GM18951 (cell line): ENCODE results near the gene TAPBPL.
A peak's percentile ranks its signal among the peaks of the same experiment; 100 is the strongest.

Source experiments
- POLR2A ChIP-seq: IDR thresholded peaks from 4 replicates; pipeline ENCODE4 v1.6.1; 2011; ENCODE audit warnings: mild to moderate bottlenecking; ENCODE audit not compliant: insufficient read length, insufficient read depth; ENCODE audit errors: extremely low read depth
- in situ Hi-C: fragments of 300-500 bp; cut with MboI; formaldehyde crosslinking; loops from one replicate; pipeline ENCODE4 v1.12.0; 2022; ENCODE audit warnings: low sequenced_read_pairs, mixed read lengths, inconsistent platforms; ENCODE audit not compliant: unreplicated experiment

The TAPBPL gene

GRCh38 chr12:6444704-6445688 is 6.8 kb upstream of the TAPBPL start, which contains the start of gene CD27:
CD27 (plus strand) TSS chr12:6444955; CDS start chr12:6445096, 141 bp downstream.
- TF ChIP-seq POLR2A, result peak; percentile 71
- in situ Hi-C loops, result no loop called here

- in situ Hi-C loops, result no loop called here
Observed at GRCh38 chr12:6450091-6450868, 1.6 kb upstream of the TAPBPL start.

GRCh38 chr12:6450869-6451347 is 934 bp upstream of the TAPBPL start:
- in situ Hi-C loops, result no loop called here

More at GRCh38 chr12:6450091-6450868, 1.6 kb upstream of the TAPBPL start:
- TF ChIP-seq POLR2A, result no peak

GRCh38 chr12:6452245-6452943 is 552 bp downstream of the TAPBPL start:
- no peak for TF ChIP-seq POLR2A
- in situ Hi-C loops, result no loop called here

More at GRCh38 chr12:6450869-6451347, 934 bp upstream of the TAPBPL start:
- TF ChIP-seq POLR2A, result no peak

- in situ Hi-C loops, result no loop called here
- TF ChIP-seq POLR2A, result peak; percentile 50
Observed at GRCh38 chr12:6452944-6453630, 1.2 kb downstream of the TAPBPL start.

GRCh38 chr12:6457220-6457945 is 5.5 kb downstream of the TAPBPL start:
- TF ChIP-seq POLR2A, result no peak
- in situ Hi-C loops, result no loop called here

- no peak for TF ChIP-seq POLR2A
- in situ Hi-C loops, result no loop called here
Observed at GRCh38 chr12:6458281-6459003, 6.6 kb downstream of the TAPBPL start.

- no peak for TF ChIP-seq POLR2A
- in situ Hi-C loops, result no loop called here
Observed at GRCh38 chr12:6459004-6459337, 7.1 kb downstream of the TAPBPL start.

- no peak for TF ChIP-seq POLR2A
- in situ Hi-C loops, result no loop called here
Observed at GRCh38 chr12:6460751-6461371, 9.0 kb downstream of the TAPBPL start.

GRCh38 chr12:6461401-6462233 is 9.8 kb downstream of the TAPBPL start:
- TF ChIP-seq POLR2A, result peak; percentile 60
- in situ Hi-C loops, result no loop called here
